Stimulated activated CD8-positive, alpha-beta memory T cell treated with anti-CD3 and anti-CD28 coated beads, Interleukin-15, amount 100 ng/mL, for 48 hours (primary cell): ENCODE data around the gene CDH22.
A peak's percentile ranks its signal among the peaks of the same experiment; 100 is the strongest.

Source experiments
- DNase-seq, 2 donors: peaks; one replicate each; pipeline ENCODE4 v3.0.0-alpha.2; 2020; ENCODE audit warnings: low read depth in 2 of 2

CDH22 gene

GRCh38 chr20:46268131-46268614 is 40.1 kb downstream of the CDH22 start:
- no peak for DNase-seq

- DNase-seq = no peak
These were observed 40.9 kb downstream of the CDH22 start for GRCh38 chr20:46267108-46268105.

GRCh38 chr20:46265539-46265938 is 42.8 kb downstream of the CDH22 start:
- no peak for DNase-seq

GRCh38 chr20:46264391-46265266 is 43.7 kb downstream of the CDH22 start:
- DNase-seq = no peak

GRCh38 chr20:46261456-46262253 is 46.6 kb downstream of the CDH22 start:
- DNase-seq = no peak

GRCh38 chr20:46260936-46261454 is 47.3 kb downstream of the CDH22 start:
- DNase-seq = no peak

GRCh38 chr20:46260480-46260879 is 47.8 kb downstream of the CDH22 start:
- no peak for DNase-seq

GRCh38 chr20:46259260-46259859 is 48.9 kb downstream of the CDH22 start:
- DNase-seq = no peak

GRCh38 chr20:46257887-46258286 is 50.4 kb downstream of the CDH22 start:
- no peak for DNase-seq

- no peak for DNase-seq
These were observed 52.0 kb downstream of the CDH22 start for GRCh38 chr20:46256293-46256692.

GRCh38 chr20:46255440-46256104 is 52.7 kb downstream of the CDH22 start:
- DNase-seq = no peak

GRCh38 chr20:46253391-46253790 is 54.9 kb downstream of the CDH22 start:
- DNase-seq = no peak

GRCh38 chr20:46252352-46253091 is 55.8 kb downstream of the CDH22 start:
- no peak for DNase-seq

- no peak for DNase-seq
These were observed 57.1 kb downstream of the CDH22 start for GRCh38 chr20:46251211-46251673.

GRCh38 chr20:46250772-46251171 is 57.5 kb downstream of the CDH22 start:
- no peak for DNase-seq

GRCh38 chr20:46249671-46250070 is 58.6 kb downstream of the CDH22 start:
- no peak for DNase-seq

GRCh38 chr20:46246559-46246958 is 61.7 kb downstream of the CDH22 start:
- peak in 1 of 2 donors; percentile 7 for DNase-seq

GRCh38 chr20:46243707-46244628 is 64.3 kb downstream of the CDH22 start:
- DNase-seq = no peak
